GM12878 (cell line): Measurements from ENCODE around the gene ZNF41. TPM values are rescaled to one million over a fixed set of nuclear protein-coding genes. Genes with fewer than 3 reads are reported as not detected.

ENCODE experiments used
- ATAC-seq: fragments of 200-7000 bp; cut with Tn5 transposase; 3 replicates; pipeline ENCODE4 v1.9.1; 2020; ENCODE audit warnings: mild to moderate bottlenecking, moderate library complexity
- BruUV-seq: library from RNA; stranded (reverse); fragments of 400-500 nt; replicated peaks from 2 replicates; lab custom pipeline; 2021; lab: Mats Ljungman, UMichigan
- CTCF ChIA-PET: fragments of 300-600 bp; sonication (Branson Sonifier 250); formaldehyde crosslinking; extraction: SDS; loops from one replicate; lab custom pipeline; 2021; ENCODE audit warnings: inconsistent platforms; lab: Yijun Ruan, JAX
- POLR2A ChIA-PET: fragments of 350-600 bp; formaldehyde crosslinking; extraction: SDS; loops from one replicate; lab custom pipeline; 2021; ENCODE audit warnings: inconsistent platforms; lab: Charles Lee
- RAD21 ChIA-PET: fragments of 300-600 bp; sonication (Branson Sonifier 250); formaldehyde crosslinking; loops from one replicate; lab custom pipeline; 2023; ENCODE audit warnings: antibody characterized with exemption; ENCODE audit not compliant: unreplicated experiment; lab: Charles Lee
- SMC1A ChIA-PET: fragments of 300-600 bp; sonication (Branson Sonifier 250); formaldehyde crosslinking; loops from one replicate; lab custom pipeline; 2023; ENCODE audit not compliant: unreplicated experiment, uncharacterized antibody; lab: Charles Lee
- DNase-seq: peaks from one replicate; pipeline ENCODE4 v3.0.0-alpha.2; 2011; ENCODE audit warnings: low read depth, low spot score
- FAIRE-seq: peaks from 3 replicates; lab custom pipeline; 2011; peaks lifted over from hg19 to GRCh38; lab: Jason Lieb, UNC
- H2AFZ ChIP-seq: 2 replicates; pipeline ENCODE4 v1.6.0; 2011; ENCODE audit warnings: low read depth, low read length, control low read depth; ENCODE audit not compliant: control insufficient read depth
- H3K27ac ChIP-seq: 2 replicates; pipeline ENCODE4 v1.5.1; 2011; ENCODE audit warnings: control low read depth; ENCODE audit not compliant: control insufficient read depth, insufficient read depth
- H3K27me3 ChIP-seq, 2 experiments: replicated peaks in 1 of 2; 2 replicates each; pipeline versions ENCODE4 v1.6.0 to v1.6.1; 2011; ENCODE audit warnings: low read length in 1 of 2; ENCODE audit not compliant: control insufficient read depth in 2 of 2, insufficient read depth in 2 of 2
- H3K36me3 ChIP-seq, 2 experiments: 2 replicates each; pipeline ENCODE4 v1.5.1; 2011; ENCODE audit warnings: low read length in 1 of 2; ENCODE audit not compliant: control insufficient read depth in 2 of 2, insufficient read depth in 2 of 2
- H3K4me1 ChIP-seq: 2 replicates; pipeline ENCODE4 v1.6.1; 2011; ENCODE audit warnings: mild to moderate bottlenecking, low read length, moderate library complexity, mixed read lengths; ENCODE audit not compliant: control insufficient read depth, insufficient read depth
- H3K4me2 ChIP-seq: 2 replicates; pipeline ENCODE4 v1.6.0; 2011; ENCODE audit warnings: control low read depth; ENCODE audit not compliant: control insufficient read depth, insufficient read depth
- H3K4me3 ChIP-seq: fragments of 200-600 bp; sonication (generic); 2 replicates; pipeline ENCODE4 v1.5.1; 2016
- H3K79me2 ChIP-seq: 2 replicates; pipeline ENCODE4 v1.6.0; 2011; ENCODE audit warnings: low read length; ENCODE audit not compliant: control insufficient read depth, insufficient read depth
- H3K9ac ChIP-seq: 2 replicates; pipeline ENCODE4 v1.8.0; 2011; ENCODE audit warnings: low read length, control low read depth, mixed read lengths; ENCODE audit not compliant: control insufficient read depth, insufficient read depth
- H3K9me3 ChIP-seq: replicated peaks from 3 replicates; pipeline ENCODE4 v1.5.1; 2011; ENCODE audit warnings: mild to moderate bottlenecking, low read length; ENCODE audit not compliant: control insufficient read depth, insufficient read depth
- H4K20me1 ChIP-seq: 2 replicates; pipeline ENCODE4 v1.6.0; 2011; ENCODE audit not compliant: control insufficient read depth, insufficient read depth
- BCLAF1 ChIP-seq: fragments of 450-650 bp; IDR thresholded peaks from 2 replicates; pipeline ENCODE4 v1.6.1; 2017; ENCODE audit warnings: antibody characterized with exemption, mild to moderate bottlenecking, moderate library complexity
- BHLHE40 ChIP-seq, 2 experiments: fragments of 450-650 bp in 1 of 2; IDR thresholded peaks; 2 replicates each; pipeline ENCODE4 v1.6.1; 2011 to 2017; ENCODE audit warnings: low read depth in 2 of 2, borderline replicate concordance in 1 of 2, improper control_type of control experiment in 1 of 2, low read length in 1 of 2, mild to moderate bottlenecking in 1 of 2
- ESRRA ChIP-seq: IDR thresholded peaks from 2 replicates; pipeline ENCODE4 v1.6.1; 2012; ENCODE audit warnings: mild to moderate bottlenecking, low read length, improper control_type of control experiment
- HDAC2 ChIP-seq: fragments of 200-600 bp; sonication (generic); IDR thresholded peaks from 2 replicates; pipeline ENCODE4 v1.6.1; 2017
- NFIC ChIP-seq: IDR thresholded peaks from 2 replicates; pipeline ENCODE4 v1.6.1; 2012; ENCODE audit warnings: low read depth, mild to moderate bottlenecking, inconsistent platforms, low read length, moderate library complexity
- NFXL1 ChIP-seq: fragments of 450-650 bp; IDR thresholded peaks from 2 replicates; pipeline ENCODE4 v1.6.1; 2017; ENCODE audit warnings: antibody characterized with exemption, mild to moderate bottlenecking, borderline replicate concordance
- NFYA ChIP-seq: IDR thresholded peaks from 2 replicates; pipeline ENCODE4 v1.6.1; 2011; ENCODE audit warnings: low read depth, mild to moderate bottlenecking, low read length, improper control_type of control experiment, borderline replicate concordance
- NR2C2 ChIP-seq: IDR thresholded peaks from 2 replicates; pipeline ENCODE4 v1.6.1; 2011; ENCODE audit warnings: borderline replicate concordance, low read depth; ENCODE audit not compliant: control insufficient read depth, insufficient read length
- PRDM15 ChIP-seq: fragments of 450-650 bp; formaldehyde crosslinking; IDR thresholded peaks from 2 replicates; pipeline ENCODE4 v1.4.0; 2020; ENCODE audit warnings: mild to moderate bottlenecking, moderate library complexity
- RBBP5 ChIP-seq: fragments of 200-600 bp; sonication (generic); conservative IDR thresholded peaks from 2 replicates; pipeline ENCODE4 v1.6.1; 2016
- SRF ChIP-seq, 2 experiments: IDR thresholded peaks; 2 replicates each; pipeline ENCODE4 v1.6.1; 2011; ENCODE audit warnings: low read depth in 2 of 2, low read length in 2 of 2, mild to moderate bottlenecking in 1 of 2, moderate library complexity in 1 of 2
- TCF7 ChIP-seq: IDR thresholded peaks from 2 replicates; pipeline ENCODE4 v1.6.1; 2014; ENCODE audit warnings: antibody characterized with exemption, borderline replicate concordance
- ZNF274 ChIP-seq: IDR thresholded peaks from one replicate; pipeline ENCODE4 v1.8.0; 2011; ENCODE audit not compliant: insufficient read length, insufficient read depth
- WGBS: methylation state at CpG from one replicate; pipeline ENCODE4 v1.1.6; 2016; ENCODE audit warnings: low lambda C conversion rate; ENCODE audit not compliant: insufficient replicate concordance, insufficient coverage; ENCODE audit errors: missing lambda C conversion rate; 5-methylcytosine and 5-hydroxymethylcytosine counted together
- in situ Hi-C: fragments of 300-500 bp; cut with MboI; formaldehyde crosslinking; loops from 9 replicates; pipeline ENCODE4 v1.14.3; 2018; ENCODE audit warnings: mixed read lengths
- intact Hi-C: fragments of 100-400 bp; cut with micrococcal nuclease; formaldehyde crosslinking; loops from one replicate; pipeline ENCODE4 v1.14.2; 2022; ENCODE audit not compliant: unreplicated experiment
- polyA plus RNA-seq, 11 experiments: library from polyadenylated mRNA; depleted of rRNA in 4 of 11; unstranded in 6 of 11; stranded (reverse) in 5 of 11; fragments of >200 nt; fragmentation: Nextera tagmentation in 4 of 11; fragmentation: Illumina TruSeq in 1 of 11; extraction: Ambion mirVana in 4 of 11; extraction: Trizol in 1 of 11; gene quantifications; 1 replicate in 1 of 11; 2 replicates in 10 of 11; pipeline versions ENCODE4 v1.2.1 to v1.2.3, GENCODE V29; 2011 to 2016; ENCODE audit warnings: inconsistent platforms in 2 of 11, missing spikeins in 2 of 11, low read depth in 1 of 11
- total RNA-seq, 4 experiments: library from RNA; depleted of rRNA in 3 of 4; stranded (reverse); fragments of >200 nt in 3 of 4; fragmentation: Illumina TruSeq in 1 of 4; extraction: Trizol in 1 of 4; gene quantifications; 2 replicates each; pipeline versions ENCODE4 v1.2.1 to v1.2.3, GENCODE V29; 2013 to 2021
- TF ChIP-seq, protein P1 (sequence below): fragments of 450-650 bp; IDR thresholded peaks from 2 replicates; pipeline ENCODE4 v1.6.1; 2014; ENCODE audit warnings: mild to moderate bottlenecking
- TF ChIP-seq, protein P2 (sequence below): IDR thresholded peaks from 2 replicates; pipeline ENCODE4 v1.6.1; 2012; ENCODE audit warnings: low read length, inconsistent platforms

ZNF41 gene
- total and polyA plus RNA-seq, 10 of the 15 experiments (the other 5 are each of a cell fraction or from before 2014, with no cell fraction given): 0.95 to 10.6 (median 7.5) TPM

DNA sequence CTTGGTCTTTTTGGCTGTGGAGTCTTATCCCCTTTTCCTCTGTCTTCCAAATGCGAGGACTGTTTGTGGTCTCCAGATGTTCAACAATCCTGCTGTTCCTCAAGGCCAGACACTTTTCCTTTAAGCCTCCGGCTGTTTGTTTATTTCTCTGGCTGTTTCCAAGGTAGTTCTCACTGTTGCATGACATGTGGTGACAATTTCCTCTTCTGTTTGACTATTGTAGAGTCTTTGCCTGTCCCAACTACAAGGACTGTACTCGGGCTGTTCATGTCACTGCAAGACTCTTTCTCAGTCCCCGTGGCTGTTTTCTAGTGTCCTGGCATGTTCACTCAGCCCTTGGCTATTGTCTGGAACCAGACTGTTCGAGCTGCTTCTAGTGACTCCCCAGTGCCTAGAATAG, 62.1 kb downstream of the ZNF41 start (continued):
- no peak for TF ChIP-seq SRF (IDR thresholded peaks at IDR 0.05; ENCODE audit: low read depth in 2 of 2, low read length in 2 of 2)
- no peak for TF ChIP-seq TCF7
- TF ChIP-seq RBBP5: no peak
- TF ChIP-seq HDAC2: no peak
- TF ChIP-seq ESRRA: no peak
- TF ChIP-seq NR2C2: no peak
- no peak for TF ChIP-seq BCLAF1

GRCh38 chrX:47420265-47420664, 62.8 kb downstream of the ZNF41 start:
- in situ Hi-C loops: no loop called here
- RAD21 ChIA-PET: no interaction called here
- H3K36me3 ChIP-seq: no peaks in the 10 kb centered on the region
- TF ChIP-seq ZNF274 (no peak), PRDM15 (CRISPR knock-in tag) (no peak), BHLHE40 (IDR thresholded peaks at IDR 0.05; ENCODE audit: borderline replicate concordance in 1 of 2, low read depth in 2 of 2, low read length in 1 of 2) (no peak), NFXL1 (no peak), NFYA (no peak), SRF (IDR thresholded peaks at IDR 0.05; ENCODE audit: low read depth in 2 of 2, low read length in 2 of 2) (no peak), NFIC (no peak)
- TF ChIP-seq, protein P1, sequence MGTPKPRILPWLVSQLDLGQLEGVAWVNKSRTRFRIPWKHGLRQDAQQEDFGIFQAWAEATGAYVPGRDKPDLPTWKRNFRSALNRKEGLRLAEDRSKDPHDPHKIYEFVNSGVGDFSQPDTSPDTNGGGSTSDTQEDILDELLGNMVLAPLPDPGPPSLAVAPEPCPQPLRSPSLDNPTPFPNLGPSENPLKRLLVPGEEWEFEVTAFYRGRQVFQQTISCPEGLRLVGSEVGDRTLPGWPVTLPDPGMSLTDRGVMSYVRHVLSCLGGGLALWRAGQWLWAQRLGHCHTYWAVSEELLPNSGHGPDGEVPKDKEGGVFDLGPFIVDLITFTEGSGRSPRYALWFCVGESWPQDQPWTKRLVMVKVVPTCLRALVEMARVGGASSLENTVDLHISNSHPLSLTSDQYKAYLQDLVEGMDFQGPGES: no peak
- TF ChIP-seq, protein P2, sequence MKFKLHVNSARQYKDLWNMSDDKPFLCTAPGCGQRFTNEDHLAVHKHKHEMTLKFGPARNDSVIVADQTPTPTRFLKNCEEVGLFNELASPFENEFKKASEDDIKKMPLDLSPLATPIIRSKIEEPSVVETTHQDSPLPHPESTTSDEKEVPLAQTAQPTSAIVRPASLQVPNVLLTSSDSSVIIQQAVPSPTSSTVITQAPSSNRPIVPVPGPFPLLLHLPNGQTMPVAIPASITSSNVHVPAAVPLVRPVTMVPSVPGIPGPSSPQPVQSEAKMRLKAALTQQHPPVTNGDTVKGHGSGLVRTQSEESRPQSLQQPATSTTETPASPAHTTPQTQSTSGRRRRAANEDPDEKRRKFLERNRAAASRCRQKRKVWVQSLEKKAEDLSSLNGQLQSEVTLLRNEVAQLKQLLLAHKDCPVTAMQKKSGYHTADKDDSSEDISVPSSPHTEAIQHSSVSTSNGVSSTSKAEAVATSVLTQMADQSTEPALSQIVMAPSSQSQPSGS: no peak

More at GRCh38 chrX:47420265-47420664, 62.8 kb downstream of the ZNF41 start:
- CTCF ChIA-PET: no interaction called here
- Histone ChIP-seq H3K9me3 (no peaks in the 10 kb centered on the region; the same call in 2 of the 3 replicates), H2AFZ (no peak overlapping the region), H3K4me1 (no peaks in the 10 kb centered on the region), H3K79me2 (no peaks in the 10 kb centered on the region), H3K27me3 (no peaks in the 10 kb centered on the region), H3K4me3 (no peak overlapping the region), H3K27ac (no peak overlapping the region), H3K4me2 (no peak overlapping the region), H4K20me1 (no peaks in the 10 kb centered on the region), H3K9ac (no peak overlapping the region)
- intact Hi-C loops: no loop called here
- ATAC-seq (no peak), DNase-seq (no peak), FAIRE-seq (no peak)
- WGBS: 47% methylated on average over 4 of the region's 4 CpGs
- no TSS peak for BruUV-seq
- SMC1A ChIA-PET: no interaction called here
- POLR2A ChIA-PET: no interaction called here
